ENCODE data around the gene PLXDC2.

The PLXDC2 gene

DNA sequence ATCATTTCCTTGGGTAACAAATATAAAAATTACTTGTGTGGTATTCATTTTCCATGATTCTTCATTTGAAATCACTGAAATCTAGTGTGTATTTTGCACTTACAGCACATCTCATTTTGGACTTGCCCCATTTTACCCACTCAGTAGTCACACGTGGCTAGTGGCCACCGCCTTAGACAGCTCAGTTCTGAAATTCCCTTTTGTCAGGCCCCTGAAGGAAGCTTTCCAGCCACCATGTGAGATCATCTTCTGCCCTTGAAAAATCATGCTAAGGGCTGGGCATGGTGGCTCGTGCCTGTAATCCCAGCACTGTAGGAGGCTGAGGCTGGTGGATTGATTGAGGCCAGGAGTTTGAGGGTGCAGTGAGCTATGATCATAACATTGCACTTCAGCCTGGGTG is 79.3 kb downstream of the PLXDC2 start:
- H3K27ac ChIP-seq (ENCODE audit: extremely low read depth, low read depth, low read length) = no peak overlapping the region
- H3K9me3 ChIP-seq (ENCODE audit: control insufficient read depth, insufficient read depth, low read depth, low read length) = no peaks in the 10 kb centered on the region
- CTCF ChIA-PET = no interaction called here
- POLR2A ChIA-PET = no interaction called here
- no peaks in the 10 kb centered on the region for H3K4me1 ChIP-seq (ENCODE audit: control insufficient read depth, insufficient read depth, low read length)
- TF ChIP-seq ZNF133 (tag by site-specific recombination; IDR thresholded peaks at IDR 0.05) (no peak), ZNF155 (tag by site-specific recombination; IDR thresholded peaks at IDR 0.05) (no peak)
- H3K36me3 ChIP-seq (ENCODE audit: control insufficient read depth in 2 of 2, insufficient read depth in 1 of 2, low read length in 2 of 2) = no peaks in the 10 kb centered on the region
- H3K4me3 ChIP-seq (ENCODE audit: low read depth, low read length) = no peak overlapping the region

GRCh38 chr10:19902456-19902855 is 86.2 kb downstream of the PLXDC2 start:
- TF ChIP-seq, protein P1, sequence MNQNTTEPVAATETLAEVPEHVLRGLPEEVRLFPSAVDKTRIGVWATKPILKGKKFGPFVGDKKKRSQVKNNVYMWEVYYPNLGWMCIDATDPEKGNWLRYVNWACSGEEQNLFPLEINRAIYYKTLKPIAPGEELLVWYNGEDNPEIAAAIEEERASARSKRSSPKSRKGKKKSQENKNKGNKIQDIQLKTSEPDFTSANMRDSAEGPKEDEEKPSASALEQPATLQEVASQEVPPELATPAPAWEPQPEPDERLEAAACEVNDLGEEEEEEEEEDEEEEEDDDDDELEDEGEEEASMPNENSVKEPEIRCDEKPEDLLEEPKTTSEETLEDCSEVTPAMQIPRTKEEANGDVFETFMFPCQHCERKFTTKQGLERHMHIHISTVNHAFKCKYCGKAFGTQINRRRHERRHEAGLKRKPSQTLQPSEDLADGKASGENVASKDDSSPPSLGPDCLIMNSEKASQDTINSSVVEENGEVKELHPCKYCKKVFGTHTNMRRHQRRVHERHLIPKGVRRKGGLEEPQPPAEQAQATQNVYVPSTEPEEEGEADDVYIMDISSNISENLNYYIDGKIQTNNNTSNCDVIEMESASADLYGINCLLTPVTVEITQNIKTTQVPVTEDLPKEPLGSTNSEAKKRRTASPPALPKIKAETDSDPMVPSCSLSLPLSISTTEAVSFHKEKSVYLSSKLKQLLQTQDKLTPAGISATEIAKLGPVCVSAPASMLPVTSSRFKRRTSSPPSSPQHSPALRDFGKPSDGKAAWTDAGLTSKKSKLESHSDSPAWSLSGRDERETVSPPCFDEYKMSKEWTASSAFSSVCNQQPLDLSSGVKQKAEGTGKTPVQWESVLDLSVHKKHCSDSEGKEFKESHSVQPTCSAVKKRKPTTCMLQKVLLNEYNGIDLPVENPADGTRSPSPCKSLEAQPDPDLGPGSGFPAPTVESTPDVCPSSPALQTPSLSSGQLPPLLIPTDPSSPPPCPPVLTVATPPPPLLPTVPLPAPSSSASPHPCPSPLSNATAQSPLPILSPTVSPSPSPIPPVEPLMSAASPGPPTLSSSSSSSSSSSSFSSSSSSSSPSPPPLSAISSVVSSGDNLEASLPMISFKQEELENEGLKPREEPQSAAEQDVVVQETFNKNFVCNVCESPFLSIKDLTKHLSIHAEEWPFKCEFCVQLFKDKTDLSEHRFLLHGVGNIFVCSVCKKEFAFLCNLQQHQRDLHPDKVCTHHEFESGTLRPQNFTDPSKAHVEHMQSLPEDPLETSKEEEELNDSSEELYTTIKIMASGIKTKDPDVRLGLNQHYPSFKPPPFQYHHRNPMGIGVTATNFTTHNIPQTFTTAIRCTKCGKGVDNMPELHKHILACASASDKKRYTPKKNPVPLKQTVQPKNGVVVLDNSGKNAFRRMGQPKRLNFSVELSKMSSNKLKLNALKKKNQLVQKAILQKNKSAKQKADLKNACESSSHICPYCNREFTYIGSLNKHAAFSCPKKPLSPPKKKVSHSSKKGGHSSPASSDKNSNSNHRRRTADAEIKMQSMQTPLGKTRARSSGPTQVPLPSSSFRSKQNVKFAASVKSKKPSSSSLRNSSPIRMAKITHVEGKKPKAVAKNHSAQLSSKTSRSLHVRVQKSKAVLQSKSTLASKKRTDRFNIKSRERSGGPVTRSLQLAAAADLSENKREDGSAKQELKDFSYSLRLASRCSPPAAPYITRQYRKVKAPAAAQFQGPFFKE (tag by site-specific recombination; IDR thresholded peaks at IDR 0.05; ENCODE audit: borderline replicate concordance) = no peak
- TF ChIP-seq KLF9 (tag by site-specific recombination; IDR thresholded peaks at IDR 0.05; ENCODE audit: low read depth) (no peak), ZNF26 (tag by site-specific recombination; IDR thresholded peaks at IDR 0.05) (no peak), ZSCAN4 (tag by site-specific recombination; IDR thresholded peaks at IDR 0.05) (no peak), ZNF48 (tag by site-specific recombination; IDR thresholded peaks at IDR 0.05) (no peak), ZNF132 (tag by site-specific recombination; IDR thresholded peaks at IDR 0.05; ENCODE audit: borderline replicate concordance) (no peak), ZBTB21 (tag by site-specific recombination; IDR thresholded peaks at IDR 0.05) (no peak), ZBTB48 (tag by site-specific recombination; IDR thresholded peaks at IDR 0.05) (no peak), ZNF473 (tag by site-specific recombination; IDR thresholded peaks at IDR 0.05) (no peak), GLIS2 (tag by site-specific recombination; IDR thresholded peaks at IDR 0.05) (no peak), ZNF624 (tag by site-specific recombination; IDR thresholded peaks at IDR 0.05) (no peak), KLF7 (tag by site-specific recombination; IDR thresholded peaks at IDR 0.05; ENCODE audit: borderline replicate concordance) (no peak), ZNF37A (tag by site-specific recombination; IDR thresholded peaks at IDR 0.05) (no peak), ZNF311 (tag by site-specific recombination; IDR thresholded peaks at IDR 0.05; ENCODE audit: borderline replicate concordance) (no peak), ZNF555 (tag by site-specific recombination; conservative IDR thresholded peaks at IDR 0.05) (no peak), ZNF133 (tag by site-specific recombination; IDR thresholded peaks at IDR 0.05) (no peak), ZEB2 (tag by site-specific recombination; IDR thresholded peaks at IDR 0.05) (no peak)
- TF ChIP-seq, protein P2, sequence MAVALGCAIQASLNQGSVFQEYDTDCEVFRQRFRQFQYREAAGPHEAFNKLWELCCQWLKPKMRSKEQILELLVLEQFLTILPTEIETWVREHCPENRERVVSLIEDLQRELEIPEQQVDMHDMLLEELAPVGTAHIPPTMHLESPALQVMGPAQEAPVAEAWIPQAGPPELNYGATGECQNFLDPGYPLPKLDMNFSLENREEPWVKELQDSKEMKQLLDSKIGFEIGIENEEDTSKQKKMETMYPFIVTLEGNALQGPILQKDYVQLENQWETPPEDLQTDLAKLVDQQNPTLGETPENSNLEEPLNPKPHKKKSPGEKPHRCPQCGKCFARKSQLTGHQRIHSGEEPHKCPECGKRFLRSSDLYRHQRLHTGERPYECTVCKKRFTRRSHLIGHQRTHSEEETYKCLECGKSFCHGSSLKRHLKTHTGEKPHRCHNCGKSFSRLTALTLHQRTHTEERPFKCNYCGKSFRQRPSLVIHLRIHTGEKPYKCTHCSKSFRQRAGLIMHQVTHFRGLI (tag by site-specific recombination; IDR thresholded peaks at IDR 0.05) = no peak
- TF ChIP-seq, protein P3, sequence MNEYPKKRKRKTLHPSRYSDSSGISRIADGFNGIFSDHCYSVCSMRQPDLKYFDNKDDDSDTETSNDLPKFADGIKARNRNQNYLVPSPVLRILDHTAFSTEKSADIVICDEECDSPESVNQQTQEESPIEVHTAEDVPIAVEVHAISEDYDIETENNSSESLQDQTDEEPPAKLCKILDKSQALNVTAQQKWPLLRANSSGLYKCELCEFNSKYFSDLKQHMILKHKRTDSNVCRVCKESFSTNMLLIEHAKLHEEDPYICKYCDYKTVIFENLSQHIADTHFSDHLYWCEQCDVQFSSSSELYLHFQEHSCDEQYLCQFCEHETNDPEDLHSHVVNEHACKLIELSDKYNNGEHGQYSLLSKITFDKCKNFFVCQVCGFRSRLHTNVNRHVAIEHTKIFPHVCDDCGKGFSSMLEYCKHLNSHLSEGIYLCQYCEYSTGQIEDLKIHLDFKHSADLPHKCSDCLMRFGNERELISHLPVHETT (tag by site-specific recombination; IDR thresholded peaks at IDR 0.05) = no peak
- TF ChIP-seq, protein P4, sequence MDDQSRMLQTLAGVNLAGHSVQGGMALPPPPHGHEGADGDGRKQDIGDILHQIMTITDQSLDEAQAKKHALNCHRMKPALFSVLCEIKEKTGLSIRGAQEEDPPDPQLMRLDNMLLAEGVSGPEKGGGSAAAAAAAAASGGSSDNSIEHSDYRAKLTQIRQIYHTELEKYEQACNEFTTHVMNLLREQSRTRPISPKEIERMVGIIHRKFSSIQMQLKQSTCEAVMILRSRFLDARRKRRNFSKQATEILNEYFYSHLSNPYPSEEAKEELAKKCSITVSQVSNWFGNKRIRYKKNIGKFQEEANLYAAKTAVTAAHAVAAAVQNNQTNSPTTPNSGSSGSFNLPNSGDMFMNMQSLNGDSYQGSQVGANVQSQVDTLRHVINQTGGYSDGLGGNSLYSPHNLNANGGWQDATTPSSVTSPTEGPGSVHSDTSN (CRISPR knock-in tag; IDR thresholded peaks at IDR 0.05) = no peak
- ChIA-PET CTCF (no interaction called here), POLR2A (no interaction called here)
- Histone ChIP-seq H3K4me1 (ENCODE audit: control insufficient read depth, insufficient read depth, low read length) (peaks cover 6% of the 10 kb centered on the region; the same call in 1 of the 2 replicates), H3K27ac (ENCODE audit: extremely low read depth, low read depth, low read length) (no peak overlapping the region), H3K36me3 (ENCODE audit: control insufficient read depth in 2 of 2, insufficient read depth in 1 of 2, low read length in 2 of 2) (no peaks in the 10 kb centered on the region), H3K4me3 (ENCODE audit: low read depth, low read length) (no peak overlapping the region), H3K9me3 (ENCODE audit: control insufficient read depth, insufficient read depth, low read depth, low read length) (no peaks in the 10 kb centered on the region)
